GM12874 (cell line): Measurements from ENCODE around the gene HAPSTR1.

Experiments
- TF ChIP-seq, protein P1 (sequence below): IDR thresholded peaks from 2 replicates; pipeline ENCODE4 v1.5.1; 2011; ENCODE audit warnings: low read depth, mild to moderate bottlenecking, control low read depth, low read length, moderate library complexity; ENCODE audit not compliant: insufficient read depth

Gene HAPSTR1

DNA sequence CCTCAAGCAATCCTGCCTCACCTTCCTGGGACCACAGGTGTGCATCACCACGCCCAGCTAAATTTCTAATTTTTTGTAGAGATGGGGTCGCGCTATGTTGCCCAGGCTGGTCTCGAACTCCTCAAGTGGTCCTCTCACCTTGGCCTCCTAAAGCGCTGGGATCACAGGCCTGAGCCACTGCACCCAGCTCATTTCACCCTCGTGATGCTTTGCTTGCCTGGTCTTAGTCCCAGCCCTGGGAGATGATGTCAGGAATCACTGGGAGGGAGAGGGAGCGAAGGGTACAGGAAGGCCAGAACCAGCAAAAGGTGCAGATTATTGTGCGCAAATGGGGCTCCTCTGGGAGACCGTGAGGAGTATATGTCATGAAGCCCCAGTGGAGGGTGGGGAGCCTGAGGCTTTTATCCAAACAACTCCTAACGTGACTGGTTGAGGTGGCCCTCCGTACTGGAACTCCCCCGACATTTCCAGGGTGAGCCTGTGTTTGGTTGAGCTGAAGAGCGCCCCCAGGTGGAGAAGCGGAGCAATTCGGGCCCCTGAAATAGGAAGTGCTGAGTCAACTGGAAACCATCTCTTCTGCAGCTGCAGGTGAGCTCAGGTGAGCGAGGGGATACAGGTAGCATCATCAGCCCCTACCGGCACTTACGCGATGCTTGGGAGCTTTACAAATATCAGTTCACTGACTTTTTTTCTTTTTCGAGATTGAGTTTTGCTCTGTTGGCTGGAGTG, 41.2 kb upstream of the HAPSTR1 start:
- TF ChIP-seq, protein P1, sequence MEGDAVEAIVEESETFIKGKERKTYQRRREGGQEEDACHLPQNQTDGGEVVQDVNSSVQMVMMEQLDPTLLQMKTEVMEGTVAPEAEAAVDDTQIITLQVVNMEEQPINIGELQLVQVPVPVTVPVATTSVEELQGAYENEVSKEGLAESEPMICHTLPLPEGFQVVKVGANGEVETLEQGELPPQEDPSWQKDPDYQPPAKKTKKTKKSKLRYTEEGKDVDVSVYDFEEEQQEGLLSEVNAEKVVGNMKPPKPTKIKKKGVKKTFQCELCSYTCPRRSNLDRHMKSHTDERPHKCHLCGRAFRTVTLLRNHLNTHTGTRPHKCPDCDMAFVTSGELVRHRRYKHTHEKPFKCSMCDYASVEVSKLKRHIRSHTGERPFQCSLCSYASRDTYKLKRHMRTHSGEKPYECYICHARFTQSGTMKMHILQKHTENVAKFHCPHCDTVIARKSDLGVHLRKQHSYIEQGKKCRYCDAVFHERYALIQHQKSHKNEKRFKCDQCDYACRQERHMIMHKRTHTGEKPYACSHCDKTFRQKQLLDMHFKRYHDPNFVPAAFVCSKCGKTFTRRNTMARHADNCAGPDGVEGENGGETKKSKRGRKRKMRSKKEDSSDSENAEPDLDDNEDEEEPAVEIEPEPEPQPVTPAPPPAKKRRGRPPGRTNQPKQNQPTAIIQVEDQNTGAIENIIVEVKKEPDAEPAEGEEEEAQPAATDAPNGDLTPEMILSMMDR, result peak; percentile 72

DNA sequence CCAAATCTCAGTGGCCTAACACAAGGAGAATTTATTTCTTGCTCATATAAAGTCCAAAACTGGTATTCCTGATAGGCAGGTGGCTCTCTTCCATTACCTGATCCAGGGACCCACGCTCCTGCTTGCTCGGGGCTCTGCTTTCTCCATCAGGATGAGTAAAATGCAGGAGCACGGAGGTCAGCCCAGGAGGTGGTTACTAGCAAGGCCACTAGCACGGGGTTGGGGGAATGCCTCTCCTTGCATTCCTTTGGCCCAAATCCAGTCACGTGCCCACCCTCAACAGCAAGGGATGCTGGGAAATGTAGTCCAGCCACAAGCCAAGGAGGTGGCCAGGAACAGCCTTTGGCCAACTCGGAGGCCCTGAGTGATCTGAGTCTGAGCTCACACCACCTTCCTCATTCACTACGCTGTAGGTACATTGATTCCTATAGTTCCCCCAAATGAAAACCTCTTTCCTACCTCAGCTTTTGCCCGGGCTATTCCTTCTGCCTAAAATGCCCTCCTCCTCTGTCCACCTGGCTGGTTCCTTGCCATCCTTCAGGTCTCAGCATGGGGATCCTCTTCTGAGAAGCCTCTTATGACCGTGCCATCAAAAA, 38.3 kb upstream of the HAPSTR1 start:
- TF ChIP-seq, protein P1, result no peak

DNA sequence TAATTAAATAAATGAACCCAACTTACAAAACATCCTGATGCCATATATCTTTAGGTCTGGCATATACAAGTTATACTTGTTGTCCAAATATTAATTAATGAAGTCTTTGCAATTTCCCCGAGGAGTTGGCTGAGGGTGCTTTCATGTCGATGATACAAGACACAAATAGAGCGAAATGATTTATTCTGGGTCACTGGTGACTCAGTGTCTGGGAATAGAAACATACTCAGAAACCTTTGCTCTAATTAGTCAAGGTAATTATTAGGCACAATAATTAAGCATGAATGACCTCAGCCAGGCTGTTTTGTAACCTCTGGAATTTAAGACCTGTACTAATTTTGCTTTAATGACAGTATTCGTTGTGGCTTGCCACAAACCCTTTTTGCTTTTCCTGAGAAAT, 37.0 kb upstream of the HAPSTR1 start:
- TF ChIP-seq, protein P1, result no peak

DNA sequence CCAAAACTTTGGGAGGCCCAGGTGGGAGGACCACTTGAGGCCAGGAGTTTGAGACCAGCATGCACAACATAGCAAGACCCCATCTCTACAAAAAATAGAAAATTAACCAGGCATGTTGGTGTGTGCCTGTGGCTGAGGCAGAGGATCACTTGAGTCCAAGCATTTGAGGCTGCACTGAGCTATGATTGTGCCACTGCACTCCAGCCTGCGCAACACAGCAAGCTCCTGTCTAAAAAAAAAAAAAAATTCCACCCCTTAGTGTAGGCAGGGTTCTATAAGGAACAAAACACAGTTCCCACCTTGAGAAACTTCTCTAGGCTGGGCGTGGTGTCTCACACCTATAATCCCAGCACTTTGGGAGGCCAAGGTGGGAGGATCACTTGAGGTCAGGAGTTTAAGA, 36.3 kb upstream of the HAPSTR1 start:
- TF ChIP-seq, protein P1, result no peak

DNA sequence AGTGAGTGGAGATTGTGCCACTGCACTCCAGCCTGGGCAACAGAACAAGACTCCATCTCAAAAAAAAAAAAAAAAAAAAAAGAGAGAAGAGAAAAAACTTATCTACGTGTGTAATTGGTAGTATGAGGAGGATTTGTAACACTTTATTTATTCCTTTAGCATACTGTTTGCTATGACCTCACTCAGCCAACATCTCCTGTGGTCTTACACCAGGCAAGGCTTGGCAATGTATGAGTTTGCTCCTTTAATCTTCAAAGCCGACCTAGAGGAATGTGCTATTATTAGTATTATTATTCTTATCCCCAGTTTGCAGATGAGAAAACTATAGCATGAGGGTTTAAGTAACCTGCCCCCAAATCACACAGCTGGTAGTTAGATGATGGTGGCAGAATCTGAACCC, 35.8 kb upstream of the HAPSTR1 start:
- TF ChIP-seq, protein P1, result no peak

DNA sequence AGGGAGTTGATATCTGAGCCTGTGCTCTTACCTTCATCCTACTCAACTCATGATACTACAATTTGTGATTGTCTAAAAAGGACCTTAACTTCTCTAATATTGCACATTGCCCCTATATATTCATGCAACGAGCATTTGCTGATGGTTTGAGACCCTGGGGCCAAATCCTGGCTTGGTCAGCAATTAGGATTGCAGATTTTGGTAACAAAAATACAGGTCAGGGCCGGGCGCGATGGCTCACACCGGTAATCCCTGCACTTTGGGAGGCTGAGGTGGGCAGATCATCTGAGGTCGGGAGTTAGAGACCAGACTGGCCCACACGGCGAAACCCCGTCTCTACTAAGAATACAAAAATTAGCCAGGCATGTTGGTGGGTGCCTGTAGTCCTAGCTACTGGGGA, 35.4 kb upstream of the HAPSTR1 start:
- TF ChIP-seq, protein P1, result no peak

DNA sequence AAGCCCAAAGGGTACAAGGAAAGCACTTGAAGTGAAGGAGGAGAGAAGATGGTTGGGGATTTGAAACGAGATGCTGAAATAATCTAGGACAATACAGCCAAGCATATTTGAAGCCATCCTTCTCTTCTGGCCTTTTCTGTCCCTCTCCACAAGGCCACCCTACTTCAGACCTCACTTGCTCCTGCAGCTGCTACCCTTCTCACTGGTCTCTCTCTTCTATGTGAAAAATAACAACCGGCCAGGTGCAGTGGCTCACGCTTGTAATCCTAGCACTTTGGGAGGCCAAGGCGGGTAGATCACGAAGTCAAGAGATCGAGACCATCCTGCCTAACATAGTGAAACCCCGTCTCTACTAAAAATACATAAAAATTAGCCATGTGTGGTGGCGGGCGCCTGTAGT, 33.2 kb upstream of the HAPSTR1 start:
- TF ChIP-seq, protein P1, result no peak
